ENCODE results near the gene ERI3.

GRCh38 chr1:44315521-44315920 lies 39.5 kb downstream of the ERI3 start:
- no peak for TF ChIP-seq CTCF (IDR thresholded peaks at IDR 0.05)
- no peak for TF ChIP-seq POLR2A (IDR thresholded peaks at IDR 0.05)

All from vagina (tissue), 2 donors.